G401 (cell line): ENCODE results near the gene OARD1. TPM values are rescaled to one million over a fixed set of nuclear protein-coding genes. Genes with fewer than 3 reads are reported as not detected.
"Not testable (repeated sequence)": the region's sequence is repeated elsewhere in the genome, so short reads cannot be mapped to it uniquely, and the experiment has no call there.

Source experiments
- DNase-seq: peaks from one replicate; pipeline ENCODE4 v3.0.0-alpha.2; 2015; ENCODE audit warnings: low spot score
- in situ Hi-C: cut with HindIII; loops from 2 replicates; pipeline ENCODE4 v1.10.0; 2016; ENCODE audit warnings: low sequenced_read_pairs, mixed read lengths
- total RNA-seq: library from RNA; depleted of rRNA; stranded (reverse); fragments of >200 nt; shearing (Covaris generic); gene quantifications from 2 replicates; pipeline ENCODE4 v1.2.3, GENCODE V29; 2014; rRNA removed

The OARD1 gene
- total RNA-seq, 1 experiment from 2014 or later, result 14.8 TPM

DNA sequence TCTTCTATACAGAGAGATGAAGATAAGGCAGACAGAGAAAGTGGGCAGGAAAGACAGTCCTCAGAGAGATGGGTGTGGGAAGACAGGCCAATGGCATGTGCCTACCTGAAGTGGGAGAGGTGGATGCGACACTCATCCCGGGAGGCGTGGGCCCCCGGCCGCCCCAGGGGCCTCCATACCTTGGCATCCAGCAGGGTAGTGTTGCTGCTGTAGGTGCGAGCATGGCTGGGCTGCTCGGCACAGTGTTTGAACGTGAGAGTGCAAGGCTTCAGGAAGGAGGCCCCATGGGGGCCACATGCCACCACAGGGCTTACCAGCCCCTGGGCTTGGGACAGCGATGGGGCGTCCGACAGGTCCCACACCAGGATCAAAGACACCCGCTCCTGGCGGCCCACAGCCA is 38.4 kb downstream of the OARD1 start:
- in situ Hi-C loops, result no loop called here
- DNase-seq, result no peak

DNA sequence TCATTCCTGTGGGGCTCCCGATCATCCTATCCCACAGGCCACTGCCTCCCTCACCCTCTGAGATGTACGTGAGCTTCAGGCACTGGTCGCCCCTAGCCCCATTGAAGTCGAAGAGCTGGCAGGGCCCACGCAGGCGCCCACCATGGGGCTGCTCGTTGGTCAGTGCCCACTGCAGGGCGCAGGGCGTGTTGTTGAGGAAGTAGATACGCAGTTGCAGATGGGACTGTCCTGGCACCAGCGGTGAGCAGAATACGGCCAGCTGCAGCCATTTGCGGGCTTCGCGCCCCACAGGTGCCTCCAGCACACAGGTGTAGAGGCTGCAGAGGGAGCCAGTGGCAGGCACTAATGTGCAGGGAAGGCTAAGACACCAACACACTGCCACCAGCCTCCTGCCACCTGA is 39.3 kb downstream of the OARD1 start:
- in situ Hi-C loops, result no loop called here
- DNase-seq, result no peak

DNA sequence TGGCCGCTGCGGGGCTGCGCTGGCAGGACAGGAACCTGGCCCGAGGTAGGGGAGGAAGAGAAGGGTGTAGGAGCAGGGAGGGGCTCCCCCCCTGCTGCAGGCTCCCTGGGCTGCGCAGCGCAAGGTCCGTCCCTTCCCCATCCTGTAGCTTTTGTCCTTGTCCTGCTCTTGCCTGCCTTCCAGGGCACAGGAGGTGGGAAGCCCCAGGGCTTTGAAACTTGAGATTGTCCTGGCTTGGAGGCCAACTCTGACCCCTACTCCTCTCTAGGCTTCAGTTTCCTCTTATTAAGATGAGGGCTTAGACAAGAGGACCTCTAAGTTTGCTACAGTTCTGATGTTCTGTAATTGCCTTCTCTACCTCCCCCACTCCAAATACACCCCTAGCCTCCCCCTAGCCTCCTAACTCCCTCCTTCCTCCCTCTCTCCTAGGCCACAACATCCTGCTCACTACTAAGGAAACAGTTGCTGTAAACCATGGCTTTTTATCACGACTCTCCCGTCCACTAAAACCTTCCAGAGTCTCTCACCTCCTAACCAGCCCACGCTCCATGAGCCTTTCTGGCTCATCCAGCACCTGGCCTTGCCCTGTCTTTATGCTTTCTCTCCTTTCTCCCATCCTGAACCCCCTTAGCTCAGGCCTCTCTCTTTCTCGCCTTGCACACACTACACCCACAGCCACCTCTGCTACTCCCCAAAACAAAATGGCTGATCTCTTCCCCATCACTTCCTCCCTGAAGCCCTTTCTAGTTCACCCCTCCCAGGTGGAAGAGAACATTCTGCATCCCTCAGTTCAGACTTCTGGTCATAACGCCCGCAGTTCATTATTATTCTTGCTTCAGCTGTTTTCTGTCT is 43.4 kb downstream of the OARD1 start:
- in situ Hi-C loops, result no loop called here
- no peak for DNase-seq

DNA sequence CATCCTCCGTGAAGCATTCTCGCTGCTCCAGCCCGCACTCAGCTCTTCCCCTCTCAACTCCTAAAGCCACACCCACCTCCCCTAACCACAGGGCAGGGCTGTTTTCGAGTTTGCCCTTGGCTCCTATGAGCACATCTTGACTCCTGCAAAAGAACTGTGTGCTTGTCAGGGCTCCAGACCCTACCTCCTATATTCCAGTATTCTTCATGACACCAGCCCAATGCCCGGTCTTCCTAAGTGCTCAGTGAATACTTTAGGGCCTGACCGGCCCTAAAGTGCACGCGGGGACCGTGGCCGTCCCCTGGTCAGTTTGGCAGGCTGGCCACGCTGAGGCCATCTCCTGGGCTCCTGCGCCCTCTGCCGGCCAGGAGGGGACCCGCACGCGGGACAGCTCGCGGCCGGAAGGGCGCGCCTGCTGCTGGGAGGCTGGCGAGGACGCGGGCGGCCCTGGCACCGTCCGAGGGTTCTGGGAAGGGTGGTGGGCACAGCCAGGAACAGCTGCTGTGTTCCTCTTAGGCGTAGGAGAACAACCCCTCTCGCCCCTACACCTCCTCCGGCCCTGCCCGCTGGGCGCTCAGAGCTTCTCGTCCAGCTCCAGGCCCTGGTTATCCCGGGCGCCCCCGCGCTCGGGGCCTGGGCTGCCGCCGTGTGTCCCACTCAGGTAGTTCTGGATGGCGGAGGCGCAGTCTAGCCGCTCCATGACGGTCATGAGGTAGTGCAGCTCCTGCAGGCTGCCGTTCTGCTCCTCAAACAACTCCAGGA is 44.2 kb downstream of the OARD1 start:
- in situ Hi-C loops, result no loop called here
- peak; percentile 68 for DNase-seq

DNA sequence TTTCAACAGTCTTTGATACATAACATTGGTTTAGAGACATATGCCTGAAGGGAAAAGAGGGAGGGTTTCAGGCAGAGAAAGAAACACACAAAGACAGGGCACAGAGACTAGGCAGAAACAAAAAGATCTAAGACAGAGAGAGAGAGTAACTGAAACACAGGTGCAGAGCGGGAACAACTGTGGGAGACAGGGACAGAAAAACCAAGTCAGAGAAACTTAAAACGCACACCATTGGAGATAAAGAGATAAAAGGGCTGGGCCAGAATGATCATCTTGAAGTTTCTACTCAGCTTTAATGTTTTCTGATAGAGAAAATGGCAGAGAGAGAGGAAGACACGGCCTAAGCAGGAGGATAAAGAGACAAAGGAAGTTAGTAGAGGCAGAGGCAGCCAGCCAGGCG is 44.9 kb downstream of the OARD1 start:
- in situ Hi-C loops, result no loop called here
- DNase-seq, result no peak

DNA sequence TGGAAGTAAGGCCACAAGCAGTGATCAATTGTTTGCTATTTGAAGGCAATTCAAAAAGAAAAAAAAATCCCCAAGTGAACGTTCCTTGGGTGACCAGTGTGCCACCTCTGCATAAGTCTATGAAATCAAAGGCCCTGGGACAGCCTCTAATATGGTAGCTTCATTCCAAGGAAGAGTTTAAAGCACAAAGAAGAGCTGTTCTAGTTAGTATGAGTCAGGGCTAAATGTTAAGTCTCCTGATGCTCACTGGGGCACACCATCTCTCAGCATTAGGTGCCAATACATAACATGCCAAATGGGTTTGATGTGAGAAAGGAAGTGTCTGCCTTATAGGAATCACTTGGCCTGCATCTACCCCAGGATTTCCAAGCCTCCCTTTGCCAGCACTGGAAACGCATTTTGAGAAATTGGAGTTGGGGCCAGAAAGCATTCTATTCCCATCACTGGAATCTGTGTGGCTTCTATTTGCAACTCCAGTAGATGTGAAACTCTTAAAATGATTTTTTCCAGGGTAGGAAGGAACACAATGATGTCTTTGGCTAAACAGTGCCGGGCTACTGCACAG is 46.1 kb downstream of the OARD1 start:
- DNase-seq, result no peak
- in situ Hi-C loops, result no loop called here

GRCh38 chr6:41023114-41023513 is 49.0 kb downstream of the OARD1 start:
- no peak for DNase-seq
- in situ Hi-C loops, result no loop called here

- no peak for DNase-seq
- in situ Hi-C loops, result no loop called here
These were observed 49.9 kb downstream of the OARD1 start for GRCh38 chr6:41022294-41022693.

DNA sequence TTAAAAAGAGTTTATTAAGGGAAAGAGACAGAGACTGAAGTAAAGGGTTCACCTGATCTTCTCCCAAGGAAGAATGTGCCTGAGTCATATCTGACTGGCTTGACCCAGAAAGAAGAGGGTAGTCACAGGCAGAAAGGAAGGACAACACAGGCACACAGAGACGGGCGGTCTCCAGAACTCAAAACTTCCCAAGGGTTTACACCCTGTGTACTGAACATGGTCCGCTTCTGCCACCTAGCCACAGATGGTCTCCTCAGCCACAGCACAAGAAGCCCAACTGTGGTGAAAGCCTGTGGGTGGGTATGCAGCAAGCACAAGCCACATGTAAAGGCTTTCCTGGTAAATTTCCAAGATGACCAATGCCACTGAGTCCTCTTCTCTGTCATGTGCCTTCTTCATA is 50.3 kb downstream of the OARD1 start:
- in situ Hi-C loops, result no loop called here

DNA sequence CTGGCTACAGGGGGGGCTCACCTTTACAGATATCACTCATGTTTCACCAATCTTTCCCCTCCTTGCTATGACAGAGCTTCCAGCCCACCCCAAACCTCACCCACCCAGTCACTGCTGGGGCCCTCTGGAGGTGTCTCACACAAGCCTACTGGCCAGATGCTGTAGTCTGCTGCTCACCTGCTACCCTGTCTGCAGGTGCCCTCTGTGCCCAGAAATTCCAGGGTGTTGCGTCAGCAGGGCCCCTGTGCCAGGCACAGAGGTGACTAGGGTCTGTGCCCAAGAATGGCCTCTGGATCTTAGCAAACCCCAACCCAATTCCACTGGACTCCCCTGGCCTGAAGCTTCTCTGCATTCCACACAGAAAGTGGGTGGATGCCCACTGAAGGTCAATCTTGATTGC is 54.5 kb downstream of the OARD1 start:
- in situ Hi-C loops, result no loop called here
- no peak for DNase-seq

More for the DNA sequence above, 50.3 kb downstream of the OARD1 start:
- no peak for DNase-seq

- DNase-seq, in situ Hi-C loops: not testable (repeated sequence)
These were observed 56.3 kb downstream of the OARD1 start for GRCh38 chr6:41015860-41016259.

DNA sequence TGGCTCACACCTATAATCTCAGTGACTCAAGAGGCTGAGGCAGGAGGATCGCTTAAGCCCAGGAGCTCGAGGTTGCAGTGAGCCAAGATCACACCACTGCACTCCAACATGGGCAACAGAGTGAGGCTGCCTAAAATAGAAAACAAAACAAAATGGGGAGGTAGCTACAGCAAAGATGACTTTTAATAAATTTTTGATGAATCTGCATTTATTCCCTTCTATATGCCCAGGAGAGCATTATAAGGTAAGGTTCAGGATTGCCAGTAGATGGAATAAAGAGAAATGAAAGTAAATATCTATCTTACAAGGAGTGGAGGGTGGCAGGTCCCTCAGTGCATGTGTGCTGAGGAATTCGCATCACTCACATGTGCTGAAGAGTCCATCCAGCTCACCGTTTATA is 57.4 kb downstream of the OARD1 start:
- in situ Hi-C loops, result no loop called here
- DNase-seq, result no peak

Other genes with a start within 250 kb of the OARD1 start
- 0.71 TPM in 1 of 2 replicates, not detected in the other for gene UNC5CL, start 33.1 kb downstream of the OARD1 start, total RNA-seq
- not detected in 2 replicates for gene TSPO2, start 29.9 kb downstream of the OARD1 start, total RNA-seq
- gene APOBEC2, start 19.2 kb downstream of the OARD1 start, total RNA-seq, result not detected in 2 replicates
- 21.2 and 26.8 TPM in 2 replicates for gene NFYA, start 618 bp upstream of the OARD1 start, total RNA-seq
- not detected in 2 replicates for gene TREML1, start 82.0 kb upstream of the OARD1 start, total RNA-seq
- not detected in 2 replicates for gene TREM2, start 90.8 kb upstream of the OARD1 start, total RNA-seq
- not detected in 2 replicates for gene TREML2, start 128.8 kb upstream of the OARD1 start, total RNA-seq
- not detected in 2 replicates for gene TREML4, start 156.0 kb upstream of the OARD1 start, total RNA-seq
- not detected in 2 replicates for gene TREM1, start 214.3 kb upstream of the OARD1 start, total RNA-seq